Mesodermal cell (in vitro differentiated cells): Measurements from ENCODE around the gene NDUFV1.
"Not testable (repeated sequence)": the region's sequence is repeated elsewhere in the genome, so short reads cannot be mapped to it uniquely, and the experiment has no call there.

Source experiments
- H3K27ac ChIP-seq: 2 replicates; pipeline ENCODE4 v1.7.0; 2013; ENCODE audit warnings: mild to moderate bottlenecking, low read depth, low read length, moderate library complexity; ENCODE audit not compliant: severe bottlenecking
- H3K36me3 ChIP-seq: 2 replicates; pipeline ENCODE4 v1.7.1; 2013; ENCODE audit warnings: mild to moderate bottlenecking, low read length, moderate library complexity; ENCODE audit not compliant: control insufficient read depth, insufficient read depth
- H3K4me1 ChIP-seq: one replicate; pipeline ENCODE4 v1.7.1; 2013; ENCODE audit warnings: mild to moderate bottlenecking, low read length; ENCODE audit not compliant: insufficient read depth, control insufficient read depth, poor library complexity, severe bottlenecking
- H3K4me3 ChIP-seq: 2 replicates; pipeline ENCODE4 v1.7.0; 2013; ENCODE audit warnings: low read length, control low read depth, mild to moderate bottlenecking; ENCODE audit not compliant: insufficient read depth, poor library complexity, severe bottlenecking; ENCODE audit errors: extremely low read depth
- H3K9me3 ChIP-seq: 2 replicates; pipeline ENCODE4 v1.7.1; 2013; ENCODE audit warnings: mild to moderate bottlenecking, low read length, moderate library complexity; ENCODE audit not compliant: control insufficient read depth
- WGBS, 2 experiments: methylation state at CpG; one replicate each; pipeline ENCODE4 v1.1.5; 2013; ENCODE audit warnings: missing lambda C conversion rate in 2 of 2; ENCODE audit not compliant: insufficient coverage in 2 of 2; 5-methylcytosine and 5-hydroxymethylcytosine counted together

Gene NDUFV1

DNA sequence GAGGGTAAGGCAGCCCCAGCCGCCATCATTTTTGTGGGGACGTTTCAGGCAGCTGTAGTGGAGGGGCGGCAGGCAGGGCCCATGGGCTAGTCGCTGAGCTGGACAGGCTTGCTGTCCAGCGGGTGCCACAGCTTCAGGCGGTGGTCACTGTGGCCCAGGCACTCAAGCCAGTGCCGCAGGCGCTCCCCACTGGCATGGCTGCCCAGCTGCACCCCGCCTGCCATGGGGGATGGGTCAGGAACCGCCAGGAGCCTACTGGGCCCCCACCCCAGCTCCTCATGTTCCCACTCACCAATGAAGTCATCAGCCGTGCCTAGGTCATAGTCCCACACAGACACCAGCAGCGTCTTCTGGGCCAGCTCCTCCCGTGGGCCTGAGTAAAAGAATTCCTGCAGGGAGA lies 6.0 kb downstream of the NDUFV1 start:
- no peak overlapping the region for H3K4me3 ChIP-seq
- H3K9me3 ChIP-seq = no peaks in the 10 kb centered on the region
- WGBS, 2 experiments = 91 to 97% methylated on average over 10 to 13 of the region's 13 CpGs
- peaks cover under 1% of the 10 kb centered on the region for H3K4me1 ChIP-seq
- H3K27ac ChIP-seq = no peak overlapping the region
- H3K36me3 ChIP-seq = peaks cover 44% of the 10 kb centered on the region

DNA sequence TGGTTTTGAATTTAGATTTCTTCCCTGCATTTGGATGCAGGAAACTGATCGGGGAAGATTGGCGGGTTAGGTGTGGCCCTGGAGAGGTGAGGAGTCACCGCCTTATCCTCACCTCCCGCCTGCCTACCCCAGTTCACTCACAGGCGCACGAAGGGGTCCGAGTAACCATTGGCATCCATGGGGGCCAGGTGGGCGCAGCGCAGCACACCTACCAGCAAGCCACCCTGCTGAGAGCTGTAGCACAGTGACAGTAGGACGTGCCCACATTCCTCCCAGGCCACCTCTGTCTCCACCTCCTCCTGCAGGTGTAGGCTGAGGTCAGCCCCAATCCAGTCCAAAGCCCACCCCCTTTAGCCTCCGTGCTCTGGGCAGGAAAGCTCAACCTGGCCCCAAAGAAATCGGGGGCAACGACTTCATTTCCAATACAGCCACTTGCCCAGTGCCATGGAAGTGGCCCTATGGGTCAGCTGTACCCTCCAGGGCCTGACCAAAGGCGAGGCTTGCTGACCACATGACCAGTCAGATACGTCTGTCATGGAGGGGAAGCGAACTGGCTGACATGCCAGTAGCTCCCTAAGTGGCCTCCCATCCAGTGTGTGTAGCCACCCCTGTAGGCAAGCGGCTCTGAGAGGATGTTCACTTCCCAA lies 6.7 kb downstream of the NDUFV1 start:
- no peak overlapping the region for H3K4me3 ChIP-seq
- H3K9me3 ChIP-seq = no peaks in the 10 kb centered on the region
- WGBS, 2 experiments = 85 to 93% methylated on average over 8 to 13 of the region's 17 CpGs
- H3K4me1 ChIP-seq = no peaks in the 10 kb centered on the region
- peaks cover 40% of the 10 kb centered on the region for H3K36me3 ChIP-seq
- H3K27ac ChIP-seq = no peak overlapping the region

DNA sequence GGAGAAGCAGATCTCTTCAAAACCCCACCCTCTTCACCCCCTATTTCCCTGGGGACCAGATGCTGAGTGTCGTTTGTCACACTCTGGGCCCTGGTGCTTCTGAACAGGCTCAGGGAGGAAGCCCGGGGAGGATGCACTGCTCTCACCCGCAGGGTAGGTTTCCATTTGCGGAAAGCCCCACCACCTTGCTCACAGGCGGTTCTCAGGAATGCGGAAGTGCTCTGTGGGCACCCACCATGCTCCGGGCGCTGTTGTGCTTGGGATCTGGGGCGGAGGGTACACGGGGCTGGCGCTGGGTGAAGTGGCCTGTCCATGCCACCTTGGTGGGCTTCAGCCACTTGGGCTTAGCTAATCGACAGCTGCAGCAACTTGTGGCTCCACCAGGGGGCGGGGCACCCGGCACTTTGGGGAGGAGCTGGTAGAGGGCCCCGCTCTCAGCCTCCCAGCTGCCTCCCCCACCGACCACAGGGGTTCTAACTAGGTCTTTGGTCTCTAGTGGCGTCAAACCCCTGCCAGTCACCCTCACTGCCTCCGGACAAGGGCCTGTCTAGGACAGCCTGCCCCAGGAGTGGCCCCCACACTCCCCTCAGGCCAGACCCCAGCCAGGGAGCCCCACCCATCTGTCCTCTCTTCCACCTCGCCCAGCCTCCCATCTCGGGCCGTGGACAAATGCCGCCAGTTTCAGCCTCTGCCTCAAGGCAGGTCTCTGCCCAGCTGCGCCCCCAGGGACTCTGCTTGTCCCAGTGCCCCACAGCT lies 7.4 kb downstream of the NDUFV1 start:
- H3K4me3 ChIP-seq = no peak overlapping the region

DNA sequence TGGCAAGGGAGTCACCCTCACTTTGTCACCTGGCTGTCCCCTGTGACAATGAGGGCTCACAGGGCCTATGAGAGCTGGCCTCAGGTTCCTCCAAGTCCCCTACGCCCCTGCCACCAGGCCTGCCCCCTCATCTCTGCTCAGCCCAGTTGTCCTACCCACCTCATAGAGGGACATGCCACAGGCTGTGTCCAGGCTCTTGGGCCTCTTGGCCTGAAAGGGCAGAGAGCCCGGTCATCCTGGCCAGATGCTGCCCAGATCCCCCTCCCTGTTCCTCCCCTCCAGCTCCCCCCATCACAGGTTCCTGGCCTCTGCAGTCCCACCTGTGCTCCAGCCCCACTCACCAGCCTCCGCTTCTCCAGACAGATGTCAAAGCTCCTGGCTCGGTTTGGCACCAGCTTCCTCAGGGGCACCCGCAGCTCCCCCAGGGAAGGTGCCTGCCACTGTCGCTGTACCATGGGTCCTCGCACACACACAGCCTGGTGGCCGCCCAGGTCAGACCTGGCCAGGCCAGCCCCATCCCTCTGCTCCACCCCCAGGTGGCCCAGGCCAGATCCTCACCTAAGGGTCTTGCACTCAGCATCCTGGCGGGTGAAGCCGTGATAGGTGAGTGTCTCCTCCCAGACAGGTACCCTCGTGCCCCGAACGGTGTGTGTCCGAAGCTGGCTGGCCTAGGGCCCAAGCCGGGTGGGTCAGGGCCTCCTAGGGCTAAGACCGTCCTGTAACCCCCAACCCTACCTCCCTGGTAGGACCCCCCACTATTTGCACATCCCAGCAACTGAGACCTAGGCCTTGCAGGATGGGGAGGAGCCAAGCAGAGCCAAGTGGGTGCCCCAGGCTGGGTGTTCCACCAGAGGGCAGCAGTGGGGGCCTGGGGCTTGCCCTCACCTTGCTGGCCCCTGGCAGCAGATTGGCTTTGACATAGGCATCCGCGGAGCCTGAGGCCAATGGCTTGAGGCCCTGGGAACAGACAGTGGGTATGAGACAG lies 8.3 kb downstream of the NDUFV1 start:
- H3K4me3 ChIP-seq = no peak overlapping the region
- H3K4me1 ChIP-seq = no peaks in the 10 kb centered on the region
- H3K9me3 ChIP-seq = no peaks in the 10 kb centered on the region
- WGBS, 2 experiments = 93% methylated on average over 14 to 16 of the region's 18 CpGs
- peaks cover 27% of the 10 kb centered on the region for H3K36me3 ChIP-seq
- H3K27ac ChIP-seq = no peak overlapping the region

More for the DNA sequence above, 7.4 kb downstream of the NDUFV1 start:
- Histone ChIP-seq H3K27ac (no peak overlapping the region), H3K36me3 (peaks cover 33% of the 10 kb centered on the region), H3K9me3 (no peaks in the 10 kb centered on the region), H3K4me1 (no peaks in the 10 kb centered on the region)
- WGBS, 2 experiments = 49 to 54% methylated on average over 20 to 23 of the region's 23 CpGs

- 81 to 90% methylated on average over 7 to 13 of the region's 34 CpGs for WGBS, 2 experiments
- no peak overlapping the region for H3K27ac ChIP-seq
- no peak overlapping the region for H3K4me3 ChIP-seq
- no peaks in the 10 kb centered on the region for H3K4me1 ChIP-seq
- peaks cover 18% of the 10 kb centered on the region for H3K36me3 ChIP-seq
- no peaks in the 10 kb centered on the region for H3K9me3 ChIP-seq
These were observed 9.1 kb downstream of the NDUFV1 start for GRCh38 chr11:67615728-67616430.

- Histone ChIP-seq H3K4me3 (no peak overlapping the region), H3K27ac (no peak overlapping the region), H3K36me3 (peaks cover 11% of the 10 kb centered on the region), H3K9me3 (no peaks in the 10 kb centered on the region), H3K4me1 (no peaks in the 10 kb centered on the region)
- WGBS, 2 experiments = 50 to 62% methylated on average over 7 to 10 of the region's 11 CpGs
These were observed 9.9 kb downstream of the NDUFV1 start for GRCh38 chr11:67616431-67617242.

- peaks cover 8% of the 10 kb centered on the region for H3K36me3 ChIP-seq
These were observed 10.7 kb downstream of the NDUFV1 start for GRCh38 chr11:67617243-67617953.

GRCh38 chr11:67618901-67619659 lies 12.3 kb downstream of the NDUFV1 start:
- not testable (repeated sequence) for H3K9me3 ChIP-seq, H3K27ac ChIP-seq, H3K4me3 ChIP-seq, H3K4me1 ChIP-seq, H3K36me3 ChIP-seq
- 86 to 96% methylated on average over 7 to 37 of the region's 40 CpGs for WGBS, 2 experiments

More at GRCh38 chr11:67617243-67617953, 10.7 kb downstream of the NDUFV1 start:
- Histone ChIP-seq H3K9me3 (no peaks in the 10 kb centered on the region), H3K4me3 (no peak overlapping the region), H3K4me1 (no peaks in the 10 kb centered on the region), H3K27ac (no peak overlapping the region)
- WGBS, 2 experiments = 73 to 75% methylated on average over 6 of the region's 7 CpGs
